ENCODE data around the gene SDK1. TPM values are rescaled to one million over a fixed set of nuclear protein-coding genes. Genes with fewer than 3 reads are reported as not detected.

Gene SDK1
- total and polyA plus RNA-seq, 4 experiments from 2014 or later: 0.06 to 0.26 TPM; not detected in 2

- no peak for DNase-seq
- H3K36me3 ChIP-seq (ENCODE audit: insufficient read depth, low read length): no peaks in the 10 kb centered on the region
- peaks cover 0 to 6% (median 0%) of the 10 kb centered on the region in 8 donors for H3K9me3 Mint-ChIP-seq
- POLR2A ChIA-PET (ENCODE audit: partially characterized antibody): no interaction called here
- no peaks in the 10 kb centered on the region for H3K36me3 Mint-ChIP-seq
- H3K4me1 Mint-ChIP-seq: no peaks in the 10 kb centered on the region
- no peak overlapping the region for H3K27ac ChIP-seq (ENCODE audit: low read depth, low read length)
- H3K9me3 ChIP-seq (ENCODE audit: control insufficient read depth in 1 of 2, low read length in 2 of 2): no peaks in the 10 kb centered on the region
- H3K4me3 ChIP-seq (ENCODE audit: low read length in 2 of 2): no peak overlapping the region
- no peaks in the 10 kb centered on the region for H3K4me1 ChIP-seq (ENCODE audit: insufficient read depth, low read length)
- CTCF ChIA-PET (ENCODE audit: partially characterized antibody): no interaction called here
- H3K27me3 ChIP-seq (ENCODE audit: insufficient read depth, low read length): no peaks in the 10 kb centered on the region
- no peak overlapping the region for H3K27ac Mint-ChIP-seq
- intact Hi-C loops (cut with micrococcal nuclease): no loop called here
- H3K27me3 Mint-ChIP-seq: peaks cover 0 to 2% of the 10 kb centered on the region in 2 donors
- no peak overlapping the region for H3K4me3 Mint-ChIP-seq
Measured at GRCh38 chr7:3688071-3688470, 387.0 kb downstream of the SDK1 start.

- Histone ChIP-seq H3K27me3 (ENCODE audit: insufficient read depth, low read length) (no peaks in the 10 kb centered on the region), H3K4me1 (ENCODE audit: insufficient read depth, low read length) (no peaks in the 10 kb centered on the region), H3K27ac (ENCODE audit: low read depth, low read length) (no peak overlapping the region), H3K9me3 (ENCODE audit: control insufficient read depth in 1 of 2, low read length in 2 of 2) (no peaks in the 10 kb centered on the region), H3K36me3 (ENCODE audit: insufficient read depth, low read length) (no peaks in the 10 kb centered on the region), H3K4me3 (ENCODE audit: low read length in 2 of 2) (no peak overlapping the region)
- intact Hi-C loops (cut with micrococcal nuclease): no loop called here
- no peaks in the 10 kb centered on the region for H3K36me3 Mint-ChIP-seq
- CTCF ChIA-PET (ENCODE audit: partially characterized antibody): no interaction called here
- POLR2A ChIA-PET (ENCODE audit: partially characterized antibody): no interaction called here
- H3K4me1 Mint-ChIP-seq: no peaks in the 10 kb centered on the region
- peaks cover 0 to 2% of the 10 kb centered on the region in 2 donors for H3K27me3 Mint-ChIP-seq
- H3K9me3 Mint-ChIP-seq: peaks cover 0 to 6% (median 0%) of the 10 kb centered on the region in 8 donors
- H3K4me3 Mint-ChIP-seq: no peak overlapping the region
- H3K27ac Mint-ChIP-seq: no peak overlapping the region
- no peak for DNase-seq
Measured at GRCh38 chr7:3688842-3689241, 387.8 kb downstream of the SDK1 start.

- H3K27ac Mint-ChIP-seq: no peak overlapping the region
- ChIA-PET POLR2A (ENCODE audit: partially characterized antibody) (no interaction called here), CTCF (ENCODE audit: partially characterized antibody) (no interaction called here)
- H3K4me3 ChIP-seq (ENCODE audit: low read length in 2 of 2): no peak overlapping the region
- no peaks in the 10 kb centered on the region for H3K27me3 ChIP-seq (ENCODE audit: insufficient read depth, low read length)
- no peaks in the 10 kb centered on the region for H3K4me1 Mint-ChIP-seq
- H3K27me3 Mint-ChIP-seq: peaks cover 4 to 7% of the 10 kb centered on the region in 2 donors
- H3K9me3 ChIP-seq (ENCODE audit: control insufficient read depth in 1 of 2, low read length in 2 of 2): no peaks in the 10 kb centered on the region
- no peaks in the 10 kb centered on the region for H3K36me3 Mint-ChIP-seq
- H3K36me3 ChIP-seq (ENCODE audit: insufficient read depth, low read length): no peaks in the 10 kb centered on the region
- DNase-seq: no peak
- H3K4me1 ChIP-seq (ENCODE audit: insufficient read depth, low read length): no peaks in the 10 kb centered on the region
- H3K27ac ChIP-seq (ENCODE audit: low read depth, low read length): no peak overlapping the region
- peaks cover 0 to 6% (median 0%) of the 10 kb centered on the region in 8 donors for H3K9me3 Mint-ChIP-seq
- H3K4me3 Mint-ChIP-seq: peak overlapping the region in 1 of 8 donors; percentile 23
- intact Hi-C loops (cut with micrococcal nuclease): no loop called here
Measured at GRCh38 chr7:3691478-3692158, 390.6 kb downstream of the SDK1 start.

GRCh38 chr7:3695602-3696001, 394.6 kb downstream of the SDK1 start:
- Mint-ChIP-seq H3K27ac (no peak overlapping the region), H3K4me3 (no peak overlapping the region), H3K4me1 (peaks cover 0 to 7% (median 2%) of the 10 kb centered on the region in 4 donors), H3K27me3 (peaks cover 4 to 9% of the 10 kb centered on the region in 2 donors), H3K9me3 (no peaks in the 10 kb centered on the region), H3K36me3 (no peaks in the 10 kb centered on the region)
- ChIA-PET POLR2A (ENCODE audit: partially characterized antibody) (no interaction called here), CTCF (ENCODE audit: partially characterized antibody) (no interaction called here)
- no peaks in the 10 kb centered on the region for H3K9me3 ChIP-seq (ENCODE audit: control insufficient read depth in 1 of 2, low read length in 2 of 2)
- no peaks in the 10 kb centered on the region for H3K4me1 ChIP-seq (ENCODE audit: insufficient read depth, low read length)
- H3K27me3 ChIP-seq (ENCODE audit: insufficient read depth, low read length): no peaks in the 10 kb centered on the region
- no peak for DNase-seq
- no peak overlapping the region for H3K4me3 ChIP-seq (ENCODE audit: low read length in 2 of 2)
- no peaks in the 10 kb centered on the region for H3K36me3 ChIP-seq (ENCODE audit: insufficient read depth, low read length)
- no peak overlapping the region for H3K27ac ChIP-seq (ENCODE audit: low read depth, low read length)
- intact Hi-C loops (cut with micrococcal nuclease): no loop called here

GRCh38 chr7:3696113-3696512, 395.1 kb downstream of the SDK1 start:
- Mint-ChIP-seq H3K9me3 (no peaks in the 10 kb centered on the region), H3K27me3 (peaks cover 4 to 9% of the 10 kb centered on the region in 2 donors), H3K4me1 (peaks cover 0 to 7% (median 2%) of the 10 kb centered on the region in 4 donors), H3K4me3 (no peak overlapping the region), H3K36me3 (no peaks in the 10 kb centered on the region), H3K27ac (no peak overlapping the region)
- intact Hi-C loops (cut with micrococcal nuclease): no loop called here
- Histone ChIP-seq H3K9me3 (ENCODE audit: control insufficient read depth in 1 of 2, low read length in 2 of 2) (no peaks in the 10 kb centered on the region), H3K27me3 (ENCODE audit: insufficient read depth, low read length) (no peaks in the 10 kb centered on the region), H3K4me3 (ENCODE audit: low read length in 2 of 2) (no peak overlapping the region), H3K4me1 (ENCODE audit: insufficient read depth, low read length) (no peaks in the 10 kb centered on the region), H3K36me3 (ENCODE audit: insufficient read depth, low read length) (no peaks in the 10 kb centered on the region), H3K27ac (ENCODE audit: low read depth, low read length) (no peak overlapping the region)
- ChIA-PET CTCF (ENCODE audit: partially characterized antibody) (no interaction called here), POLR2A (ENCODE audit: partially characterized antibody) (no interaction called here)
- no peak for DNase-seq

GRCh38 chr7:3697472-3697871, 396.4 kb downstream of the SDK1 start:
- H3K27me3 Mint-ChIP-seq: peaks cover 4 to 8% of the 10 kb centered on the region in 2 donors
- Histone ChIP-seq H3K4me1 (ENCODE audit: insufficient read depth, low read length) (no peaks in the 10 kb centered on the region), H3K27me3 (ENCODE audit: insufficient read depth, low read length) (no peaks in the 10 kb centered on the region), H3K27ac (ENCODE audit: low read depth, low read length) (no peak overlapping the region), H3K4me3 (ENCODE audit: low read length in 2 of 2) (no peak overlapping the region), H3K9me3 (ENCODE audit: control insufficient read depth in 1 of 2, low read length in 2 of 2) (no peaks in the 10 kb centered on the region), H3K36me3 (ENCODE audit: insufficient read depth, low read length) (no peaks in the 10 kb centered on the region)
- CTCF ChIA-PET (ENCODE audit: partially characterized antibody): no interaction called here
- no peak for DNase-seq
- intact Hi-C loops (cut with micrococcal nuclease): no loop called here
- peaks cover 0 to 7% (median 2%) of the 10 kb centered on the region in 4 donors for H3K4me1 Mint-ChIP-seq
- no peak overlapping the region for H3K4me3 Mint-ChIP-seq
- no peaks in the 10 kb centered on the region for H3K9me3 Mint-ChIP-seq
- POLR2A ChIA-PET (ENCODE audit: partially characterized antibody): no interaction called here
- no peak overlapping the region for H3K27ac Mint-ChIP-seq
- no peaks in the 10 kb centered on the region for H3K36me3 Mint-ChIP-seq

GRCh38 chr7:3705258-3705657, 404.2 kb downstream of the SDK1 start:
- Mint-ChIP-seq H3K27ac (no peak overlapping the region), H3K27me3 (peaks cover 4 to 18% of the 10 kb centered on the region in 2 donors), H3K36me3 (no peaks in the 10 kb centered on the region), H3K4me1 (no peaks in the 10 kb centered on the region), H3K9me3 (peaks cover 0 to 26% (median 9%) of the 10 kb centered on the region in 8 donors), H3K4me3 (no peak overlapping the region)
- Histone ChIP-seq H3K36me3 (ENCODE audit: insufficient read depth, low read length) (no peaks in the 10 kb centered on the region), H3K9me3 (ENCODE audit: control insufficient read depth in 1 of 2, low read length in 2 of 2) (no peaks in the 10 kb centered on the region), H3K4me3 (ENCODE audit: low read length in 2 of 2) (no peak overlapping the region), H3K27ac (ENCODE audit: low read depth, low read length) (no peak overlapping the region), H3K27me3 (ENCODE audit: insufficient read depth, low read length) (peaks cover 2% of the 10 kb centered on the region), H3K4me1 (ENCODE audit: insufficient read depth, low read length) (no peaks in the 10 kb centered on the region)
- CTCF ChIA-PET (ENCODE audit: partially characterized antibody): no interaction called here
- intact Hi-C loops (cut with micrococcal nuclease): no loop called here
- no peak for DNase-seq
- POLR2A ChIA-PET (ENCODE audit: partially characterized antibody): interaction anchor here (0.6 kb wide), 1 partner anchor 29 kb away, joined by 3 read pairs; no protein-coding TSS in a partner anchor

Measured in CD4-positive, alpha-beta memory T cell (primary cell).